ENCODE data around the gene ENTPD2. TPM values are rescaled to one million over a fixed set of nuclear protein-coding genes. Genes with fewer than 3 reads are reported as not detected.

ENTPD2 gene
- polyA plus RNA-seq, 2 donors, result 1.5 to 1.6 TPM

DNA sequence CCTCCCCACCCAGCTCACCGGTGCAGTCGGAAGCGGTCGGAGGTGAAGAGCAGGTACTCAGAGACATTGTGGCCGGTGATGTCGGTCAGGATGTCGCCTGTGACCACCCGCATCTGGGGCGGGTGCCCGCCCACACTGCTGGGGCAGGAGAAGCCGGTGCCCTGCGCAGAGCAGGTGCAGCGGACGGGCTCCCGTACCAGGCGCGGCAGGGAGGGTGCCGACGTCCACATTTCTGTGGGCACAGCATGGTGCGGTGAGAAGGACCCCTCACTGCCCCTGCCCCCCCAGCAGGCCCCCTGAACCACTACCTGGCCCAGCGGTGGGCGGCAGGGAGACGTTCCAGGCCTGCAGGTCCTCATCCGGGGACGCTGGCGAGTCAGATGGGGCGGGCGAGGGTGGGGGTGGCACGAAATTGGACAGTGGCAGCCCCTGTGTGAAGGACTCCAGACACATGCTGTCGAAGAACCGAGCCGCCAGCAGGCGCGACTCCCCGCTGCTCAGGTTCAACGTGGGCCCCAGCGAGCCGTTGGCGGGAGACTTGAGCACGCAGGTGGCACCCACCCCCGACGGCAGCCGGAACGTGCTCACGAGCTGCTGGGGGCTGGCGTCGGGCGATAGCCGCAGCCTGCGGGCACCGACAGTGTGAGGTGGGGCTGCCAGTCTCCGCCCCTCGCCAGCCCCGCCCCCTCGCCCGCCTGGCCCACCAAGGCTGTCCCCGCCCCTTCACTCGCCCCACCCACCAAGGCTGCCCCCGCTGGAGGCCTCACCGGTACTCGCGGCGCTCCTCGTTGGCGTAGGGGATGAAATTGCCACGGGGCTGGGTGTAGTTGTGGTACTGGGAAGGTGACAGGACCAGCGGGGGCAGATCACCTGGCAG lies 40.9 kb downstream of the ENTPD2 start:
- WGBS, 2 donors, result 85% methylated on average over 60 to 67 of the region's 67 CpGs
- Histone ChIP-seq H3K27me3 (ENCODE audit: control insufficient read depth in 1 of 2, insufficient read depth in 2 of 2, low read length in 2 of 2) (no peaks in the 10 kb centered on the region), H3K9me3 (ENCODE audit: control insufficient read depth in 2 of 2, insufficient read depth in 1 of 2, low read depth in 1 of 2, low read length in 1 of 2) (no peaks in the 10 kb centered on the region), H3K27ac (ENCODE audit: low read depth in 2 of 2, low read length in 1 of 2) (no peak overlapping the region), H3K4me1 (ENCODE audit: control insufficient read depth in 2 of 2, insufficient read depth in 2 of 2, low read length in 1 of 2) (no peaks in the 10 kb centered on the region), H3K36me3 (ENCODE audit: control insufficient read depth in 2 of 2, insufficient read depth in 2 of 2, low read length in 1 of 2) (peaks cover 0 to 33% of the 10 kb centered on the region in 2 donors), H3K4me3 (ENCODE audit: low read depth in 1 of 2, low read length in 2 of 2) (no peak overlapping the region)

GRCh38 chr9:137011907-137012675 lies 41.8 kb downstream of the ENTPD2 start:
- WGBS, 2 donors, result 90% methylated on average over 39 of the region's 39 CpGs
- Histone ChIP-seq H3K4me3 (ENCODE audit: low read depth in 1 of 2, low read length in 2 of 2) (no peak overlapping the region), H3K4me1 (ENCODE audit: control insufficient read depth in 2 of 2, insufficient read depth in 2 of 2, low read length in 1 of 2) (no peaks in the 10 kb centered on the region), H3K27ac (ENCODE audit: low read depth in 2 of 2, low read length in 1 of 2) (no peak overlapping the region), H3K36me3 (ENCODE audit: control insufficient read depth in 2 of 2, insufficient read depth in 2 of 2, low read length in 1 of 2) (peaks cover 0 to 26% of the 10 kb centered on the region in 2 donors), H3K9me3 (ENCODE audit: control insufficient read depth in 2 of 2, insufficient read depth in 1 of 2, low read depth in 1 of 2, low read length in 1 of 2) (no peaks in the 10 kb centered on the region), H3K27me3 (ENCODE audit: control insufficient read depth in 1 of 2, insufficient read depth in 2 of 2, low read length in 2 of 2) (no peaks in the 10 kb centered on the region)

GRCh38 chr9:137011156-137011555 lies 42.7 kb downstream of the ENTPD2 start:
- 93 to 95% methylated on average over 24 of the region's 24 CpGs for WGBS, 2 donors
- Histone ChIP-seq H3K27ac (ENCODE audit: low read depth in 2 of 2, low read length in 1 of 2) (no peak overlapping the region), H3K27me3 (ENCODE audit: control insufficient read depth in 1 of 2, insufficient read depth in 2 of 2, low read length in 2 of 2) (no peaks in the 10 kb centered on the region), H3K9me3 (ENCODE audit: control insufficient read depth in 2 of 2, insufficient read depth in 1 of 2, low read depth in 1 of 2, low read length in 1 of 2) (no peaks in the 10 kb centered on the region), H3K36me3 (ENCODE audit: control insufficient read depth in 2 of 2, insufficient read depth in 2 of 2, low read length in 1 of 2) (peaks cover 0 to 20% of the 10 kb centered on the region in 2 donors), H3K4me1 (ENCODE audit: control insufficient read depth in 2 of 2, insufficient read depth in 2 of 2, low read length in 1 of 2) (no peaks in the 10 kb centered on the region), H3K4me3 (ENCODE audit: low read depth in 1 of 2, low read length in 2 of 2) (no peak overlapping the region)

- WGBS, 2 donors, result 93 to 95% methylated on average over 47 to 49 of the region's 49 CpGs
- peaks cover 0 to 15% of the 10 kb centered on the region in 2 donors for H3K36me3 ChIP-seq (ENCODE audit: control insufficient read depth in 2 of 2, insufficient read depth in 2 of 2, low read length in 1 of 2)
- no peaks in the 10 kb centered on the region for H3K27me3 ChIP-seq (ENCODE audit: control insufficient read depth in 1 of 2, insufficient read depth in 2 of 2, low read length in 2 of 2)
- no peak overlapping the region for H3K4me3 ChIP-seq (ENCODE audit: low read depth in 1 of 2, low read length in 2 of 2)
- H3K9me3 ChIP-seq (ENCODE audit: control insufficient read depth in 2 of 2, insufficient read depth in 1 of 2, low read depth in 1 of 2, low read length in 1 of 2), result no peaks in the 10 kb centered on the region
- no peaks in the 10 kb centered on the region for H3K4me1 ChIP-seq (ENCODE audit: control insufficient read depth in 2 of 2, insufficient read depth in 2 of 2, low read length in 1 of 2)
- no peak overlapping the region for H3K27ac ChIP-seq (ENCODE audit: low read depth in 2 of 2, low read length in 1 of 2)
Measured at GRCh38 chr9:137009938-137010732, 43.7 kb downstream of the ENTPD2 start.

DNA sequence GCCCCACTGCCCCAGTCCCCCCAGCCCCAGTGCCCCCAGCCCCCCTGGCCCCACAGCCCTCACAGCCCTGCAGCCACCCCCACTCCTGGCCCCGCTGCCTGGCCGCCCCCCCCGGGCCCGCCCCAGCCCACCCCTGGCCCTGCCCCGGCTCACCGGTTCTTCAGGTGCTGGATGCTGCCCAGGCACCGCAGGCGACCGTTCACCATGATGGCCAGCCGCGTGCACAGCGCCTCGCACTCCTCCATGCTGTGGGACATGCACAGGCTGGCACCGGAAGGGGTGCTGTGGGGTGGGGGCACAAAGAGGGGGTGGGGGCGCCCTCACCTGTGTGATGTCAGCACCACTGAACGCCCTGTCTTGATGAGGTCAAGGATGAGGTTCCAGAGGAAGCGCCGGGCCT lies 44.6 kb downstream of the ENTPD2 start:
- H3K27ac ChIP-seq (ENCODE audit: low read depth in 2 of 2, low read length in 1 of 2), result no peak overlapping the region
- H3K9me3 ChIP-seq (ENCODE audit: control insufficient read depth in 2 of 2, insufficient read depth in 1 of 2, low read depth in 1 of 2, low read length in 1 of 2), result no peaks in the 10 kb centered on the region
- H3K36me3 ChIP-seq (ENCODE audit: control insufficient read depth in 2 of 2, insufficient read depth in 2 of 2, low read length in 1 of 2), result peaks cover 0 to 15% of the 10 kb centered on the region in 2 donors
- WGBS, 2 donors, result 88 to 89% methylated on average over 17 to 18 of the region's 18 CpGs
- H3K27me3 ChIP-seq (ENCODE audit: control insufficient read depth in 1 of 2, insufficient read depth in 2 of 2, low read length in 2 of 2), result no peaks in the 10 kb centered on the region
- H3K4me1 ChIP-seq (ENCODE audit: control insufficient read depth in 2 of 2, insufficient read depth in 2 of 2, low read length in 1 of 2), result no peaks in the 10 kb centered on the region
- no peak overlapping the region for H3K4me3 ChIP-seq (ENCODE audit: low read depth in 1 of 2, low read length in 2 of 2)

DNA sequence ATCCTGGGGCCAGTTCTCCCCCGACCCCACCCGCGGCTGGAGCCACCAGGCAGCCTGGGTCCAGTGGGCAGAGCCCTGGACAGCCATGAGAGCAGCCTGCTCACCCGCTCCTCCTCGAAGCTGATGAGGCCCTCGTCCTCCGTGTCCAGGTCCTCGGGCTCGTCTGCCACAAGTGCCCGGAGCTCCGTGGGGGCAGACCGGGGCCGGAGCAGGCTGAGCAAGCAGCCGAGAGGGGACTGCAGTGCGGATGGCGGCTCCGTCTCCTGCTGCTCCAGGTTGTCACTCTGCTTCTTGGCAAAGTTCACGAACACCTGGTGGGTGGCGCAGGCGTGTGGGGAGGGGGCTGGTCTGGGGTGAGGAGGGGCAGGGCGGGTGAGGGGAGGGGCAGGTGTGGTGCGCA lies 45.5 kb downstream of the ENTPD2 start:
- no peak overlapping the region for H3K27ac ChIP-seq (ENCODE audit: low read depth in 2 of 2, low read length in 1 of 2)
- H3K36me3 ChIP-seq (ENCODE audit: control insufficient read depth in 2 of 2, insufficient read depth in 2 of 2, low read length in 1 of 2), result peaks cover 0 to 15% of the 10 kb centered on the region in 2 donors
- no peak overlapping the region for H3K4me3 ChIP-seq (ENCODE audit: low read depth in 1 of 2, low read length in 2 of 2)
- 81 to 86% methylated on average over 22 of the region's 22 CpGs for WGBS, 2 donors
- no peaks in the 10 kb centered on the region for H3K9me3 ChIP-seq (ENCODE audit: control insufficient read depth in 2 of 2, insufficient read depth in 1 of 2, low read depth in 1 of 2, low read length in 1 of 2)
- no peaks in the 10 kb centered on the region for H3K4me1 ChIP-seq (ENCODE audit: control insufficient read depth in 2 of 2, insufficient read depth in 2 of 2, low read length in 1 of 2)
- H3K27me3 ChIP-seq (ENCODE audit: control insufficient read depth in 1 of 2, insufficient read depth in 2 of 2, low read length in 2 of 2), result no peaks in the 10 kb centered on the region

DNA sequence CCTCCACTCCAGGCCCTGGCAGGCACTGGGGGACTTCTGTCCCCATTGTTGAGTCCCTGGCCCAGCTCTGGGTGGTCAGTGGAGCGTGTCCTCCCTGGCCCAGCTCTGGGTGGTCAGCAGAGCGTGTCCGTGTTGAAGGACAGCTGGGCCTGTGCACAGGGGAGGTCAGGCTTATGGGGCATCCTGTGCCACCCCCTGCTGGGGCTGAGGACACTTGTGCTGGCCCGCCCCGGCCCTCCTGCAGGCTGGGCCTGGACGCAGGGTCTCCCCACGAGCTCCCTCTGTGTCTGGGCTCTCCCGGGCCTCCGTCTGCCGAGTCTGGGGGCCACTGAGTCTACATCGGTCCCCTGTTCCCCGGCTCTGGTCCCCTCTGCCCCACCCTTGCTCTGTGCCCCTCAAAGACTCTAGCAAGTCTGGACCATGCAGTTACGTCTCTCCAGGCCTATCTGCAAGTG lies 46.0 kb downstream of the ENTPD2 start:
- peaks cover 0 to 13% of the 10 kb centered on the region in 2 donors for H3K36me3 ChIP-seq (ENCODE audit: control insufficient read depth in 2 of 2, insufficient read depth in 2 of 2, low read length in 1 of 2)
- H3K27ac ChIP-seq (ENCODE audit: low read depth in 2 of 2, low read length in 1 of 2), result no peak overlapping the region
- 89 to 90% methylated on average over 12 to 13 of the region's 13 CpGs for WGBS, 2 donors
- H3K4me3 ChIP-seq (ENCODE audit: low read depth in 1 of 2, low read length in 2 of 2), result no peak overlapping the region
- H3K4me1 ChIP-seq (ENCODE audit: control insufficient read depth in 2 of 2, insufficient read depth in 2 of 2, low read length in 1 of 2), result no peaks in the 10 kb centered on the region
- H3K27me3 ChIP-seq (ENCODE audit: control insufficient read depth in 1 of 2, insufficient read depth in 2 of 2, low read length in 2 of 2), result no peaks in the 10 kb centered on the region
- no peaks in the 10 kb centered on the region for H3K9me3 ChIP-seq (ENCODE audit: control insufficient read depth in 2 of 2, insufficient read depth in 1 of 2, low read depth in 1 of 2, low read length in 1 of 2)

GRCh38 chr9:137007108-137007815 lies 46.6 kb downstream of the ENTPD2 start:
- WGBS, 2 donors, result 72% methylated on average over 29 to 30 of the region's 30 CpGs
- H3K4me3 ChIP-seq (ENCODE audit: low read depth in 1 of 2, low read length in 2 of 2), result no peak overlapping the region
- H3K9me3 ChIP-seq (ENCODE audit: control insufficient read depth in 2 of 2, insufficient read depth in 1 of 2, low read depth in 1 of 2, low read length in 1 of 2), result no peaks in the 10 kb centered on the region
- H3K4me1 ChIP-seq (ENCODE audit: control insufficient read depth in 2 of 2, insufficient read depth in 2 of 2, low read length in 1 of 2), result no peaks in the 10 kb centered on the region
- peaks cover 0 to 11% of the 10 kb centered on the region in 2 donors for H3K36me3 ChIP-seq (ENCODE audit: control insufficient read depth in 2 of 2, insufficient read depth in 2 of 2, low read length in 1 of 2)
- no peaks in the 10 kb centered on the region for H3K27me3 ChIP-seq (ENCODE audit: control insufficient read depth in 1 of 2, insufficient read depth in 2 of 2, low read length in 2 of 2)
- H3K27ac ChIP-seq (ENCODE audit: low read depth in 2 of 2, low read length in 1 of 2), result no peak overlapping the region

Data from esophagus (tissue), 2 donors.